ENCODE data around the gene CWC27. TPM values are rescaled to one million over a fixed set of nuclear protein-coding genes. Genes with fewer than 3 reads are reported as not detected.

CWC27 gene
- polyA plus RNA-seq, 2 of the 4 experiments (the other 2 are of a cell fraction): 24.1 to 48.5 TPM

DNA sequence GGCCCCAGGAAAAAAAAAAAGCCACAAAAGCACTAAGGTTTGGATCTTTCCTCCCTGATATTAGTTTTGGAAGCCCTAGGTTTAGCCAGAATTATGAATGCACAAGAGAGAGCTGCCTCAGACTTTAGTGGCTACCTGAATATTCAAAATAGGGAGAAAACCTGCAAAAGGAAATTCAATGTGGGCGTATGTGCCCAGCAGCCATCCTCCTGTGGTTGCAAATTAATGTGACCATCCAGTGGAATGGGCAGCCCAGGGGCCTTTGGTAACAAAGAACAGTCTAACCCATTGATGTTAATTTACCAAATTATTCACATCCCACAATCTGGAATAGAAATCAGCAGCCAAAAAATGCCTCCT lies 298.4 kb downstream of the CWC27 start (continued):
- no peak for TF ChIP-seq CHD4 (IDR thresholded peaks at IDR 0.05; ENCODE audit: borderline replicate concordance)
- TF ChIP-seq CEBPB (IDR thresholded peaks at IDR 0.05): no peak

Other genes starting within 250 kb of the CWC27 start
- not detected in 2 replicates for gene SHISAL2B, start 78.4 kb upstream of the CWC27 start, polyA plus RNA-seq (2011; rRNA removed)
- gene SHISAL2B, start 78.4 kb upstream of the CWC27 start, polyA plus RNA-seq (2017; fragmentation: RNase III; extraction: RNeasy Plus Mini Kit Qiagen cat#74134 plus additional on column Dnase treatment): not detected in 3 replicates
- 4.7 and 6.1 TPM in 2 replicates for gene SREK1IP1, start 239 bp upstream of the CWC27 start, polyA plus RNA-seq (2011; rRNA removed)
- gene SREK1IP1, start 239 bp upstream of the CWC27 start, polyA plus RNA-seq (2017; fragmentation: RNase III; extraction: RNeasy Plus Mini Kit Qiagen cat#74134 plus additional on column Dnase treatment): 7.5 to 7.9 TPM (median 7.5 TPM) in 3 replicates